DMS79 treated with DMSO at 0.1 percent for 48 hours (cell line): ENCODE measurements around the gene AKIP1.
A peak's percentile ranks its signal among the peaks of the same experiment; 100 is the strongest.

Source experiments
- DNase-seq: peaks from one replicate; lab custom pipeline; 2025; lab: John Stamatoyannopoulos, UW

The AKIP1 gene

DNA sequence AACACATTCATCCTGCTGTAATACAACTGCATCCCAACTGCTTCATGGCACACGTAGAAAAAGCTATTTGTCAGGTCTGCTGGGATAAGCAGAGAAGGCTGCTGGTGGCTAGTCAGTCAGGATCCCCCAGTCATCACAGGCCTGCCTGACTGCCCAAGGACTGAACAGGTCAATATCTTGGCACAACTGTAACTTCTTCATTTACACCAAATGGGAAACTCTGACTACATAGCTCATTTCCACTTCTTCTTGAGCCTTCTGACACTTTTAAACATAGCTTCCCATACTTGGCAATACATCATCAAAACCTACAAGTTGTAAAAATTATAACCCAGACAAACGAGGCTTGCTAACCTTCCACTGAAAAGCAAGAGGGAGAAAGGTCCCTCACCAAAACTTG, 50.4 kb downstream of the AKIP1 start:
- no peak for DNase-seq

DNA sequence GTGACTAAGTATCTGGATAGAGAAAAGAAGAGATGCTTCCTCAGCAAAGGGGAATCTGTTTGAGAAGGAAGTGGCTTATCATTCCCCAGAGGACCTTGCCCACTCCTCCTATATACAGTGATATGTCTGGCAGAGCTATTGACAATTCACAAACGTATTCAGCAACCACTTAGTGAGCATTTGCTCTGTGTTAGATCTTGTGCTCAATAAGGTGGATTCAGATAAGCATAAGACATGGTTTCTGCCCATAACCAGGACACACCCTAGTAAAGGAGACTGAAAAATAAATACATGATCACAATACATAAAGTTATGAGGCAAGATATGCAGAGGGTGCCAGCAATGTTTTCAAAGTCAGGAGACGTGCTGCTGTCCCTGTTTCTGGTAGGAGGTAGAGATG, 51.9 kb downstream of the AKIP1 start:
- DNase-seq = no peak

DNA sequence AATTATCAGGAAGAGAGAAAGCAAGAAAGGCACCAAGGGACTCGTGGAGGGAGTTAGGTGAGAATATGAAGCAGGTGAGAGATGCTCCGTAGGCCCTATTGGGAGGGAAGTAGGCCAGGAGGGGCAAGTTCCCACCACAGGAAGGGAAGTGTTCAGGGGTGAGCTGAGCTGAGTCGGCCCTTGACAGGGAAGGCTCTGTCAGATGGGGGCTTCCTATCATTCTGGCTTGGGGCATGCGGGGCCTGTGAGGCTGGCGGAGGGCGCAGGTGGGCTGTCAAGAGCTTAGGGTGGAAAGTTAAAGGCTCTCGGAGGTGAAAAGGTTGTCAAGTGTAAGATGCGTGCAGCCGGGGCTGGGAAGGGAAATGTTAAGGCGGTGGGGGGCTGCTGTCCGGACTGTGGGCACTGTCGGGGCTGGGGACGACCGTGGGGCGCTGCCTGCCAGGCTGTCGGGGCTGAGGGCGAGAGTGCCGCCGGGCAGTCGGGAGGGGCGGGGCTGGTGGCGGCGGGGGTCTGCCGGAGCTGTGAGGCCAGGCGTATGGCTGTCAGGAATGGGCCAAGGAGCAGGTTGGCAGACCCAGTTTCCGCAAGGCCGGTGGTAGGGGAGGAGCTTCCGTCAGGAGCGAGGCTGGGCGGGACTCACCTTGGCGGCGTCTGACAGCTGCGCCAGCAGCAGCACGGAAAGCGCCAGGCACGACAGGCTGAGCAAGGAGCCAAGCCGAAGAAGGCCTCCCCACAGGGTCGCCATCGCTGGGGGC, 52.8 kb downstream of the AKIP1 start:
- peak; percentile 80 for DNase-seq

DNA sequence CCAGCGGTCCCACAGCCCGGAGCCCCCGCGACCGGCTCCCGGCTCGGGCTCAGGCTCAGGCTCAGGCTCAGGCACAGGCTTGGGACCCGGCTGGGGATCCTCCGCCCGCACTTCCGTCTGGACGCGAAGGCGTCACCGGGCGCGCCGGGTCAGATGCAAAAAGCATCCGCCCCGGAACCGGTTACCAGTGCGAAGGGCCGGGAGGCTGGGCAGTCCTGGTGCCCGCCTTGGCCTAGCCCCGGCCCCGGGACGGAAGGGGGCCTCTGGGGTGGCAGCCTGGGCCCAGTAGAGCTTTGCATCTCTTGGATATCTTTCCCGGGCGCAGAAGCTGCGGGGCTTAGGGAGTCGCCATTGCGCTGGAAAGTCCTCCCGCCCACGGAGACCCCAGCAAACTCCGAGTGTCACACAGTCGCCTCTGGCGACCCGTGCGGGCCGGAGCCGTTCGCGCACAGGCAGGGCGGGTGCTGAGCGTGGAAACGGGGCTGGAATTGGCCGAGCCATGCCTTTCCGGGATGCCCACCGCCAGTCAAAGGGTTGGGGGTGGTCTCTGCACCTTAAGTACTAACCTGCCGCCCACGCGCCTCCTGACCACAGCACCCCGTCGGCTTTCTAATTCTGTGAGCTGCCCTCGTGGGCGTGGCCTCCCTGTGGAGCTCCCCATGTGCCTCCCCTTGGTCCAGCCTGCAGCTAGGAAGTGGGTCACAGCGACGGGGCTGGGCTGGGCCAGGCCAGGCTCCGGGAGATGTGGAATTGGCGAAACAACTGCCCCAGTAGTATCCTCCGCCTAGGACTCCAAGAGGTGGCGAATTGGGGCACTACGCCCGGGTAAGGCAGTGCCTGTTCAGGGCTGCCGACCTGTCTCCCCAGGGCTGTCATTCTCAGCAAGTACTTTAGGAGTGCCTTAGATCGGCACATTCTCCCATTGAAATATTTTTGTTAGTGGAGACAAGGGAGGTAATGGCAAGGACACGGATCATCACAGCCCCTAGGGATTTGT, 53.6 kb downstream of the AKIP1 start, which contains the start of gene TMEM9B:
Gene TMEM9B (minus strand): TSS at position 119 of the 997 bp plus-strand sequence. CDS start 129 bp downstream, outside the sequence.
- DNase-seq = peak; percentile 86

DNA sequence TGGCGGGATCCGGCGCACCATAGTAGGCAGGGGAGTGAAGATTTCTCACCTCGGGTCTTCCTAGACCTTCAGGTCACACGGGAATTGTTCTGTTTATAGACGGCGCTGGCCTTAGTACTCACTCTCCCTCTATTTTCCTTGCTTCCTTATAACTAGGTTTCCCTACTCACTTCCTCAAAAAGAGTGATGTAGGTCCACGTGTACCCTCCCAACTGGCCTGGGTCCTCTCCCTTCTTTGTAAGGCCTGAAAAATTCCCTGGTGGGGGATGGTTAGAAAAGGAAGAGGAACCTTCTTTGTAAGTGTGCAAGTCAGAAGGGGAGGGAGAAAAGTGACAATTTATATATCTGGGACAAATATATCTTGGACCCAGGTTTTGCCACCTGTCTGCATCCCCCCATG, 56.2 kb downstream of the AKIP1 start:
- DNase-seq = no peak
